Lung (tissue), 16 donors: ENCODE data around the gene NOS1AP. TPM values are rescaled to one million over a fixed set of nuclear protein-coding genes. Genes with fewer than 3 reads are reported as not detected.
A peak's percentile ranks its signal among the peaks of the same experiment; 100 is the strongest.

Experiments used
- ATAC-seq: fragments of 200-7000 bp; cut with Tn5 transposase; one replicate; pipeline ENCODE4 v1.9.1; 2020; ENCODE audit warnings: moderate number of reproducible peaks; ENCODE audit not compliant: insufficient read depth, low FRiP score
- DNase-seq, 3 donors: peaks; one replicate each; pipeline ENCODE4 v3.0.0-alpha.2; 2013 to 2017
- H3K27ac ChIP-seq, 2 donors: one replicate each; pipeline ENCODE4 v1.5.1; 2013; ENCODE audit warnings: mild to moderate bottlenecking in 2 of 2, moderate library complexity in 2 of 2, control low read depth in 1 of 2, inconsistent platforms in 1 of 2, low read depth in 1 of 2, low read length in 1 of 2
- H3K27me3 ChIP-seq, 3 donors: one replicate each; pipeline ENCODE4 v1.5.1; 2013; ENCODE audit warnings: low read length in 2 of 3; ENCODE audit not compliant: control insufficient read depth in 3 of 3, insufficient read depth in 3 of 3
- H3K36me3 ChIP-seq, 4 donors: one replicate each; pipeline ENCODE4 v1.5.1; 2013; ENCODE audit warnings: low read length in 4 of 4, mild to moderate bottlenecking in 1 of 4, moderate library complexity in 1 of 4; ENCODE audit not compliant: control insufficient read depth in 4 of 4, insufficient read depth in 4 of 4
- H3K4me1 ChIP-seq, 5 donors: one replicate each; pipeline ENCODE4 v1.5.1; 2013; ENCODE audit warnings: low read length in 5 of 5, mild to moderate bottlenecking in 2 of 5, moderate library complexity in 1 of 5; ENCODE audit not compliant: control insufficient read depth in 5 of 5, insufficient read depth in 5 of 5
- H3K4me3 ChIP-seq: one replicate; pipeline ENCODE4 v1.5.1; 2013; ENCODE audit warnings: mild to moderate bottlenecking, control low read depth, moderate library complexity
- H3K9ac ChIP-seq, 2 donors: one replicate each; pipeline ENCODE4 v1.5.1; 2013; ENCODE audit warnings: low read length in 2 of 2, control low read depth in 1 of 2; ENCODE audit not compliant: insufficient read depth in 1 of 2
- H3K9me3 ChIP-seq, 4 donors: one replicate each; pipeline ENCODE4 v1.5.1; 2013; ENCODE audit warnings: low read length in 3 of 4, mild to moderate bottlenecking in 1 of 4, moderate library complexity in 1 of 4; ENCODE audit not compliant: control insufficient read depth in 4 of 4, insufficient read depth in 3 of 4
- CTCF ChIP-seq: IDR thresholded peaks from 2 replicates; pipeline ENCODE4 v1.5.1; 2012; ENCODE audit warnings: mild to moderate bottlenecking; ENCODE audit errors: control extremely low read depth, extremely low read depth
- WGBS, 2 donors: extraction: QIAGEN DNeasy Blood & Tissue Kit; methylation state at CpG; one replicate each; pipeline ENCODE4 v1.1.7; 2013; 5-methylcytosine and 5-hydroxymethylcytosine counted together
- long read RNA-seq, 5 donors: transcript quantifications; one replicate each; lab custom pipeline, GENCODE V29; 2026
- polyA plus RNA-seq, 2 donors: library from polyadenylated mRNA; stranded (reverse); fragments of 200-250 nt; gene quantifications; one replicate each; pipeline ENCODE4 v1.2.1, GENCODE V29; 2013
- total RNA-seq, 2 donors: library from RNA; depleted of rRNA in 1 of 2; stranded (reverse); fragments of >200 nt in 1 of 2; gene quantifications; one replicate each; pipeline ENCODE4 v1.2.1, GENCODE V29; 2014 to 2021
- donor health status: control.
- donor health status: control.
- donor health status: Bipolar disorder and iron deficiency.
- donor health status: healthy.
- donor health status: DM: yes; HTN: yes; CAD: no.

Gene NOS1AP
- total RNA-seq (1 to 10 TPM; 1.8 to 5.0 TPM), polyA plus RNA-seq (under 1 TPM; 0.57 to 0.73 TPM)
- long read RNA-seq, donor 1 = 0 reads
- long read RNA-seq, donor 2 = 0 reads
- long read RNA-seq, donor 3 = 0 reads
- long read RNA-seq, donor 4 = 0 reads
- long read RNA-seq, donor 5, full-length matches to known transcripts = 1 of 1 reads
- long read RNA-seq, donor 5, partial matches to known transcripts = 0 of 1 reads
- long read RNA-seq, donor 5, other reads (novel, unspliced or antisense) = 0 of 1 reads

- Histone ChIP-seq H3K9ac (peak within 1 kb of the TSS in 1 of 2 donors; percentile 26), H3K27ac (peak within 1 kb of the TSS; percentile 76 to 92), H3K4me1 (peaks cover 0 to 20% (median 8%) of the 10 kb centered on the region in 5 donors), H3K9me3 (peaks cover 0 to under 1% (median 0%) of the 10 kb centered on the region in 4 donors), H3K36me3 (no peaks in the 10 kb centered on the region), H3K27me3 (peaks cover 0 to 13% (median 0%) of the 10 kb centered on the region in 3 donors), H3K4me3 (peak within 1 kb of the TSS; percentile 79)
- WGBS, 2 donors = 0 to 1% methylated on average over 45 to 95 of the region's 95 CpGs
- ATAC-seq (peak; percentile 97), DNase-seq (peak; percentile 71 to 77 (median 77))
- no peak for TF ChIP-seq CTCF
Measured at GRCh38 chr1:162069334-162070093, at the start of gene NOS1AP. Gene NOS1AP (plus strand): TSS chr1:162069691. CDS start chr1:162070178, 487 bp downstream.

- DNase-seq = no peak
- peaks cover 0 to 18% (median 4%) of the 10 kb centered on the region in 5 donors for H3K4me1 ChIP-seq
- TF ChIP-seq CTCF = no peak
- ATAC-seq = no peak
- no peak overlapping the region for H3K4me3 ChIP-seq
- H3K27me3 ChIP-seq = peaks cover 0 to 19% (median 15%) of the 10 kb centered on the region in 3 donors
- no peak overlapping the region for H3K27ac ChIP-seq
- no peak overlapping the region for H3K9ac ChIP-seq
- 54 to 79% methylated on average over 2 of the region's 2 CpGs for WGBS, 2 donors
- H3K9me3 ChIP-seq = no peaks in the 10 kb centered on the region
- no peaks in the 10 kb centered on the region for H3K36me3 ChIP-seq
Measured at GRCh38 chr1:162020150-162020549, 49.3 kb upstream of the NOS1AP start.

- Histone ChIP-seq H3K9me3 (no peaks in the 10 kb centered on the region), H3K4me1 (peaks cover 0 to 18% (median 4%) of the 10 kb centered on the region in 5 donors), H3K9ac (no peak overlapping the region), H3K36me3 (no peaks in the 10 kb centered on the region), H3K27me3 (peaks cover 0 to 24% (median 21%) of the 10 kb centered on the region in 3 donors), H3K4me3 (no peak overlapping the region), H3K27ac (no peak overlapping the region)
- WGBS, 2 donors = 51 to 76% methylated on average over 4 of the region's 4 CpGs
- DNase-seq = no peak
- no peak for ATAC-seq
- TF ChIP-seq CTCF = no peak
Measured at GRCh38 chr1:162021124-162021523, 48.4 kb upstream of the NOS1AP start.
